Right ventricle myocardium inferior (tissue), 1 donor: Measurements from ENCODE around the gene GABRD. TPM values are rescaled to one million over a fixed set of nuclear protein-coding genes. Genes with fewer than 3 reads are reported as not detected.

Experiments used
- ATAC-seq: fragments of 200-7000 bp; cut with Tn5 transposase; one replicate; pipeline ENCODE4 v1.9.1; 2020; ENCODE audit warnings: mild to moderate bottlenecking, moderate library complexity
- DNase-seq: peaks from one replicate; pipeline ENCODE4 v3.0.0; 2021; ENCODE audit errors: missing footprints
- intact Hi-C: fragments of 100-400 bp; cut with DNase I; formaldehyde crosslinking; loops from one replicate; pipeline ENCODE4 v1.11.0; 2022
- total RNA-seq: library from RNA; stranded (reverse); fragmentation: NEBNext Ultra II Directional; extraction: Animal tissue kit (Norgen Biotek cat#: 25700); gene quantifications from one replicate; pipeline ENCODE4 v1.2.1, GENCODE V29; 2021
- donor health status: DM: no; HTN: yes; CAD: no; lungs with severe emphysema.

Gene GABRD
- total RNA-seq, 1 donor from 2014 or later = 0.49 TPM

DNA sequence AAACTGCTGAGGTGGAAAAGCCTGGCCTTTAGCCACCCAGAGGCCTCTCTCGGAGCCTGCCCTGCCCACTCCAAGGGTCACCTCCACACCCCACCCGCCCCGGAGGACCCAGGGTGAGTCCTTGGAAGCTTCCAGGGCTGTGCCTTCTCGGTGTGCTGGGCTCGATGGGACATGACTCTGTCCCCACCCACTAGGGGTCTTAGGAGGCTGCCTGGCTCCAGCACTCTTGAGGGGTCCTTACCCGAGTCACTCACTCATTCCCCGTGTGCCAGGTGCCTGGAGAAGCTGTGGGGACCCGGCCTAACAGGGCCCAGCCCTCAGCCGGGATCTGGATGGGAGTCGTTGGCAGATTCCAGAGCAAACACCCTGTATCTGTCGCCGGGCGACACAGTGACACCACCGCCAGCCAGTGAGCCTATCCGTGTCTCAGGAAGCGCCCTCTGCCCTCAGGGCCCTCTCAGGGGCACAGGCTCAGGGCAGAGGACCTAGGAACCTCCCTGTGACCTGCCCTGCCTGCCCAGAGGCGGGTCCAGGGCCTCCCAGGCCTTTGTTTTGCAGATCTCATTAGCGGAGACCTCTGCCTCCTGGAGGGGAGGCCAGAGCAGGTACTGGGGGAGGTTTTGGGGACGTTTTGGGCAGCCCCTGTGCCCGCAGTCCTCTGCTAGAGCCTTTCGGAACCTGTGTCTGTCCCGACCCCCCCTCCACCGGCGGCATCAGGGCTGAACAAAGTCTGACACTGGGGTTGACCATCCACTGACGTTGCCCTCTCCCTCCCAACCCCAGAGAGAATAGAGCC lies 28.0 kb downstream of the GABRD start:
- peak; percentile 18 for DNase-seq
- intact Hi-C loops = no loop called here

DNA sequence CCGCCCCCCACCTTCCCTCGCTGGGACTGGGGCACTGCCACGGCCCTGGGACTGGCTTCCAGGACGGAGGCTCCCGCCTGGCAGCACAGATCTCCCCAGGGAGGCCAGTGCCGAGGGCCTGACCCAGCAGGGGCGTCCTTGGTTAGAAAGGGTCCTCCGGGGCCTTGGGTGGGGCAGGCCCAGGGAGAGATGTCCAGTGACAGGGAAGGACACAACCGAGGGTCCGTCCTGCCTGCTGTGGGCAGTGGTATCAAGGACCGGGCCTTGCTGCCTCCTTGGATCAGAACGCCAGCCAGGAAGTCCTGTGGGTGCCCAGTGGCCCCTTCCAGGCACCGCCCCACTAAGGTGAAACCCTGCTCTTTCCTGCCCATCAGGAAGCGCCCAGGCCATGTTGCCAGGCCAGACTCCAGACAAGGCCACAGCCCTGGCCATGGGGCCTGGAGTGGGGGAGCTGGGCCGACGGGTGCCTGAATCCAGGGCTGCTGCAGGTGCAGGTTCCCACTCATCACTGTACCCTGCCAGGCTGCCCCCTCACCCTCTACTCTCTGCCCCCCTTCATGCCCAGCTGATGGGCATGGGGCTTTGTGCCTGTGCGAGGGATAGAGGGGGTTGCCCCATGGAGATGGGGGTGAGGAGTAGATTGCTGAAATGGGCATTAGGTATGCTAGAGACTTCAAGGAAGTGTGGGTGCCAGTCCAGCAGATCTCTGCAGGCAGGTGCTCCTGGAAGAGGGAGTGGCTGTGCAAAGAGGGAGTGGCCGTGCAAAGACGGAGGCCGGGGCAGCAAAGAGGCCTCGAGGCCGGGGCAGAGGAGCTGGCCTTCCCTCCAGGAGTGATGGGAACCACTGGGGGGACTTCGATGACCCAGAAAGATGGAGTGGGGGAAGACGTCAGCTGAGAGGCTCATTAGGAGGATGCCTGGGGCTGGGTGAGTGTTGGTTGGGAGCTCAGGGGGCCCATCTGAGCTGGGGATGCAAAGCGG lies 28.9 kb downstream of the GABRD start:
- intact Hi-C loops = no loop called here
- DNase-seq (peak; percentile 37), ATAC-seq (no peak)

More for the DNA sequence above, 28.0 kb downstream of the GABRD start:
- ATAC-seq = no peak

DNA sequence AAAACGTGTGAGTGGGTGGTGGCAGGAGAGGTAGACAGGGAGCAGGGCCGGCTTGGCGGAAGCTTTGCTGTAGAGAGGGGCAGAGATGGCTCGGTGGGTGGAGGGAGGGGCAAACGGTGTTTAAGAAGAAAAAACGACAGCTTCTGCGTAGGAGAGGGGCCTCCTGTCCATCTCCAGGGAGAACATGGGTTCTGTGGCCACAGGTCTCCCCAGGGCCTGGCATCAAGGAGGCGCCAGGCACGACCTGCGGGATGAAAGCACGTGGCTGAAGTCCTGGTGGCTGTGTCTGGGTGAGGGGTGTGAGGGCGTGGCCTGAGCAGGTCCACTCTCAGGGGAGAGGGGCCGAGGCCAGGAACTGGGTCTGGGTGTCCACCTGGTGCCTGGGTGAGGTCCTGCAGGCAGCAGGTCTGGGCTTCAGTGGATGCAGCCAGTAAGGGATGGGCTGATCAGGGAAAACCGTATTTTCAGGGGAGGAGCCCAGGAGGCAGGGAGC lies 30.1 kb downstream of the GABRD start:
- intact Hi-C loops = no loop called here
- ATAC-seq = no peak
- DNase-seq = peak; percentile 45

GRCh38 chr1:2049718-2050431 lies 30.7 kb downstream of the GABRD start, which contains the start of gene PRKCZ:
Gene PRKCZ (plus strand): TSS chr1:2050411. CDS start chr1:2050631, 220 bp downstream.
- DNase-seq (peak; percentile 88), ATAC-seq (peak; percentile 85)
- intact Hi-C loops = no loop called here

DNA sequence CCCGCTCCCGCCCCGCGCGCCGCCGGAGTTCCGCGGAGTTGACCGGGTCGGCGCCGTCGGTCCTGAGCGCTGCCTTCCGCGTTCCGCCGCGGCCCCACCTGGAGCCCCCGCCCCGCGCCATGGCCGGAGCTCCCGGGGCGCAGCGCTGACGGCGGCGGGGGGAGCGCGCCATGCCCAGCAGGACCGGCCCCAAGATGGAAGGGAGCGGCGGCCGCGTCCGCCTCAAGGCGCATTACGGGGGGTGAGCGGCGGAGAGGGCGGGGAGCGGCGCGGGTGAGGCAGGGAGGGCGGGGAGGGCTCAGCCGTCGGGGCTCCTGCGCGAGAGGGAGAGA lies 31.3 kb downstream of the GABRD start:
- DNase-seq (no peak), ATAC-seq (no peak)
- intact Hi-C loops = no loop called here

DNA sequence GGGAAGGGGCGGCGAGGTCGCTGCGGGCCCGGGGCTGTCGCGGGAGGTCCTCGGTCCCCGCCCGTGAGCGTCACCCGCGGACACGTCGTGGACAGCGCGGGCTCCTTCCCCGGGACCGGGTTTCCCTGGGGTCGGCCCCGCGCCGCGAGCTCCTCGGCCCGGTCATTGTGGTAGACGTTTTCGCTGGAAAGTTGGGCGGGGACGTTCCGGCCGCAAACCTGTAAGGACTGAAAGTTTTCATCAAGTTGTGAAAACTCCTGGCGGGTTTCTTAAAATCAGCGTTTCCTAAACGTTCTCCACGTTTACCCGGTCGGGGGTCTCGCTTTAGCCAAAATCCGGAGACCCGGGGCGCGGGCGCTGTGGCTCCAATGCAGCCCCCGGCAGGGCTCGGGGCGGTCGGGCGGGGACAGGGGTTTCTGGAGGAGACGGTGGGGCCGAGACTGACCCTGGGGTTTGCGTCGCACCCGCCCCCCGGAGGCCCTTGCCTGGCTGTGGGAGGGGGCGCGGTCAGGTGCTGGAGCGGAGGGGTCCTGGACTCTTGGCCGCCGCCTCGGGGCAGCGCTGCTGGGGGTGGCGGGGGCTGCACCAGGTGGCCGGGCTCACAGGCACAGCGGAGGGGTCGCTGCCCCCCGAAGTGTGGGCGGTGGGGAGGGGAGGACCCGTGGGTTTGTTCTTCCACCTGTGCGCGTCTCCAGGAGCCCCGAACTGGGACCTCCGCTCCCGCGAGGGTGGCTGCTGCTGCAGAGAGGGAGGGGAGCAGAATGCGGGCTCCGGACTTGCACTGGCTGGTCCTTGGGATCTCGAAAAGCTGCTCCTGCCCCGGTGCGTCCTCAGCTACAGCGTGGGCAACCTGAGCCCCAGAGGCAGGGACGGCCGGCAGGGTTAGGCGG lies 31.9 kb downstream of the GABRD start:
- no peak for ATAC-seq
- DNase-seq = peak; percentile 68
- intact Hi-C loops = no loop called here

- intact Hi-C loops = no loop called here
- ATAC-seq (no peak), DNase-seq (peak; percentile 54)
These were observed 33.0 kb downstream of the GABRD start for GRCh38 chr1:2052054-2052679.

DNA sequence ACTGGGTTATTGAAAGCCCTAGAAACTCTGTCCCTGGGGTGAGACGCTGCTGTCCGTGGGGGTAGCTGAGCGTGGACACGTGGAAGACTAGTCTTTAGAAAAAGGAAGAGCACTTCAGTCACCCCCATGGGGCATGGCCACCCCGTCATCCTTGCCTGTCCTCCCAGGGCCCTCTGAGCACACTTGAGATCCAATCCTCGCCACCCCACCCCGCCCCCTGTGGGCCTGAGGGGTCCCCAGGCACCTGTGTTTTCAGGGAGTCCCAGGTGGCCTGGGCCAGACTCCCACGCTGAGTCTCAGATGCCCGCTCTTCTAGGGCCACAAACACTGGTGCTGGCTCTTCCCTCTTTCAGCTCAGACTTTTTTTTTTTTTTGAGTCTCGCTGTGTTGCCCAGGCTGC lies 33.6 kb downstream of the GABRD start:
- peak; percentile 2 for DNase-seq
- intact Hi-C loops = no loop called here

GRCh38 chr1:2053217-2053616 lies 34.1 kb downstream of the GABRD start:
- ATAC-seq (no peak), DNase-seq (peak; percentile 62)
- intact Hi-C loops = no loop called here

More for the DNA sequence above, 33.6 kb downstream of the GABRD start:
- ATAC-seq = no peak

DNA sequence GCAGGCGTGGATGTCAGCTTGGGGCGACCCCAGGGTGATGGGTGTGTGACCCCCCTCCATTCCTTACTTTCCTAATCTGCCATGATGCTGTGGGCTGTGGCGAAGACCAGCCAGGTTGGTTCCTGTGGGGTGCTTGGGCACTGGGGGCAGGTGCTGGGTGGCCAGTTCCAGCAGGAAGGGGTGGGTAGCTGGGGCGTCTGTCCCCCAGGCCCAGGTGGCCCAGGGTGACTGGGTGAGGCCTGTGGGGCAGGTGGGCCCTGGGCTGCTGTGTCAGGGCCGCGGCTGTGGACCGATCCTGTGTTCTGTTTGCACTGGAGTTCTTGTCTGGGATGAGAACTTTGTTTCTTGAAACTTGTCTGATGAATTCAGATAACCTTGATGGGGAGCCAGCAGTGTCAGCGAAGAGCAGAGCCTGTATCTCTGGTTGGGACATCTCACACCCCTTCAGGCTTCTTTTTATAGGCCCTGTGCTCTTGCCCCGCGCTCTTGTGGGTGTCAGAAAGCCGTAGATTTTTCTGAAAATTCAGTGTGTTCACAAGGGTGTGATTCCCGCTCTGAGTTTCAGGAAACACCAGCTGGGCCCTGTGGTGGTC lies 34.7 kb downstream of the GABRD start:
- no peak for ATAC-seq
- peak; percentile 20 for DNase-seq
- intact Hi-C loops = no loop called here

GRCh38 chr1:2054560-2054959 lies 35.4 kb downstream of the GABRD start:
- peak; percentile 50 for DNase-seq
- no peak for ATAC-seq
- intact Hi-C loops = no loop called here

GRCh38 chr1:2055911-2056575 lies 36.9 kb downstream of the GABRD start:
- ATAC-seq (no peak), DNase-seq (peak; percentile 49)
- intact Hi-C loops = no loop called here

GRCh38 chr1:2056955-2057590 lies 37.9 kb downstream of the GABRD start:
- intact Hi-C loops = no loop called here
- ATAC-seq = no peak
- peak; percentile 27 for DNase-seq

DNA sequence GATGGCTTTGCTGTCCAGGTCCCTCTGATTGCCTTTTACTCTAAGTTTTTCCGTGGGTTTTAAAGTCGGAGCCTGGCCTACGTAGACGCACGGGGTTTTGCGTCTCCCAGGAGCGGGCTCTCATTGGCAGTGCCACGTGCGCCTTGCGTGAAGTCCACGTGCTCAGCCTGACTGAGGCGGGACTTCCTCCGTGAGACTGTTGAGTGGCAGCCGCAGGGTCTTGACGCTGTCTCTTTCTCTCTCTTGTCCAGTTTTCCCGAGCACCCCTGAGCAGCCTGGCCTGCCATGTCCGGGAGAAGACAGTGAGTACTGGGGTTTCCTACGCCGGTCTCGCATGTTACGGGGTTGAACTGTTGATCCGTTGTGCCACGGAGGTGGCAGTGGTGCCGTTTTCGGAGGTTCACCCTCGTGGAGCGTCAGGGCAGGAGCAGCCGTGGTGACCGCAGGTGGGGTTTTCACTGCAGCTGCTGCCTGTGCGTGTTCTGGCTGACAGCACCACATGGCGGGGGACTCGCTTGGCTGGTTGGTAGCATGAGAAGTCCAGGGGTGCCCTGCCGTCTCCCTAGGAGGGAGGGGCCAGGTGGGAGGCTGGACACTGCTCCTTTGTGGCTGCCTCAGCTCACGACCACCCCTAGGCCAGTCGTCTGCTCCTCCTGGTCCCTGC lies 40.3 kb downstream of the GABRD start:
- DNase-seq = peak; percentile 37
- intact Hi-C loops = no loop called here
- ATAC-seq = no peak

GRCh38 chr1:2060072-2060471 lies 40.9 kb downstream of the GABRD start:
- peak; percentile 53 for DNase-seq
- intact Hi-C loops = no loop called here
- no peak for ATAC-seq

DNA sequence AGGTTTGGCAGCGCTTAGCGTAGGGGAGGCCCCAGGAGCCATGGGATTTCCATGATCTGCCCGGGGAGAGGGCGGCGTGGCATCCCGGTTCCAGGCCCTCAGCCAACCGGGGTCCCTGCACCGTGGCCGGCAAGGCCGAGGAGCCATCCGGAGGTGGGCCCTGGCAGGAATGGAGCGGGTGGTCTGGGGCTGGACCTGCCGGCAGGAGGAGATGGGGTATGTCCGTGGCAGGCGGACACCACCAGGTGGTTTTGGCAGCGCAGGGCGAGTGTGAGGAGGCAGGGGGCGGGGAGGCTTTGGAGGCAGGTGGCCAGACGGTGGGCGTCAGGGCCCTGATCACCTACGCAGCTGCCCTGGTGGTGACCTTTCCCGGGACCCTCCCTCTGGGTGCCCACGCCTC lies 41.4 kb downstream of the GABRD start:
- ATAC-seq = no peak
- intact Hi-C loops = no loop called here
- DNase-seq = peak; percentile 58
